B cell (primary cell): ENCODE results near the gene CBLB. TPM values are rescaled to one million over a fixed set of nuclear protein-coding genes. Genes with fewer than 3 reads are reported as not detected.

Experiments used
- ATAC-seq: fragments of 200-7000 bp; cut with Tn5 transposase; one replicate; pipeline ENCODE4 v1.10.0; 2021; ENCODE audit warnings: low read depth, mild to moderate bottlenecking, moderate number of reproducible peaks, moderate library complexity
- CTCF ChIA-PET: fragments of 350-600 bp; sonication (Branson Sonifier 250); formaldehyde crosslinking; loops from one replicate; lab custom pipeline; 2021; ENCODE audit warnings: antibody characterized with exemption, inconsistent platforms; lab: Charles Lee
- POLR2A ChIA-PET: fragments of 350-600 bp; sonication (Branson Sonifier 250); formaldehyde crosslinking; loops from one replicate; lab custom pipeline; 2021; ENCODE audit warnings: antibody characterized with exemption; lab: Charles Lee
- DNase-seq: peaks from one replicate; pipeline ENCODE4 v3.0.0; 2013
- H2AFZ ChIP-seq: 2 replicates; pipeline ENCODE4 v1.6.1; 2012; ENCODE audit warnings: mild to moderate bottlenecking, low read depth, low read length; ENCODE audit not compliant: insufficient read depth, poor library complexity, severe bottlenecking
- H3K27ac ChIP-seq, 2 donors: 1 replicate in 1 of 2; 2 replicates in 1 of 2; pipeline ENCODE4 v1.5.1; 2012 to 2013; ENCODE audit warnings: low read length in 2 of 2, mild to moderate bottlenecking in 2 of 2, moderate library complexity in 1 of 2
- H3K27me3 ChIP-seq, 4 experiments: fragments of 200-600 bp in 1 of 4; sonication (generic) in 1 of 4; replicated peaks in 1 of 4; 1 replicate in 2 of 4; 2 replicates in 2 of 4; pipeline versions ENCODE4 v1.6.1 to v1.7.0; 2013 to 2016; ENCODE audit warnings: low read length in 3 of 4, mild to moderate bottlenecking in 2 of 4, mixed read lengths in 1 of 4, moderate library complexity in 1 of 4; ENCODE audit not compliant: insufficient read depth in 4 of 4, control insufficient read depth in 3 of 4; ENCODE audit errors: control extremely low read depth in 1 of 4
- H3K36me3 ChIP-seq, 2 experiments: replicated peaks in 1 of 2; 1 replicate in 1 of 2; 2 replicates in 1 of 2; pipeline versions ENCODE4 v1.6.1 to v1.7.1; 2013; ENCODE audit warnings: low read length in 1 of 2; ENCODE audit not compliant: insufficient read depth in 2 of 2, control insufficient read depth in 1 of 2; ENCODE audit errors: control extremely low read depth in 1 of 2, extremely low read depth in 1 of 2
- H3K4me1 ChIP-seq, 2 donors: fragments of 200-600 bp in 1 of 2; sonication (generic) in 1 of 2; 1 replicate in 1 of 2; 2 replicates in 1 of 2; pipeline versions ENCODE4 v1.5.1 to v1.6.1; 2013 to 2017; ENCODE audit warnings: low read length in 2 of 2; ENCODE audit not compliant: control insufficient read depth in 2 of 2, insufficient read depth in 2 of 2
- H3K4me2 ChIP-seq: replicated peaks from 2 replicates; pipeline ENCODE3; 2012; ENCODE audit warnings: mild to moderate bottlenecking, low read depth, low read length; ENCODE audit not compliant: poor library complexity, severe bottlenecking
- H3K4me3 ChIP-seq, 5 experiments: fragments of 200-600 bp in 1 of 5; sonication (generic) in 1 of 5; 1 replicate in 3 of 5; 2 replicates in 2 of 5; pipeline versions ENCODE4 v1.5.1 to v1.7.0; 2011 to 2016; ENCODE audit warnings: low read length in 4 of 5, mild to moderate bottlenecking in 4 of 5, low read depth in 2 of 5, control low read depth in 1 of 5, moderate library complexity in 1 of 5; ENCODE audit not compliant: insufficient read depth in 1 of 5; ENCODE audit errors: control extremely low read depth in 1 of 5, extremely low read depth in 1 of 5
- H3K79me2 ChIP-seq: fragments of 200-600 bp; sonication (generic); one replicate; pipeline ENCODE4 v1.6.0; 2016; ENCODE audit warnings: low read length; ENCODE audit not compliant: control insufficient read depth, insufficient read depth
- H3K9ac ChIP-seq: fragments of 200-600 bp; sonication (generic); 2 replicates; pipeline ENCODE4 v1.6.1; 2017; ENCODE audit warnings: mild to moderate bottlenecking, low read length, moderate library complexity
- H3K9me3 ChIP-seq, 3 donors: one replicate each; pipeline versions ENCODE4 v1.6.1 to v1.7.1; 2013; ENCODE audit warnings: low read length in 2 of 3; ENCODE audit not compliant: control insufficient read depth in 2 of 3, insufficient read depth in 1 of 3; ENCODE audit errors: control extremely low read depth in 1 of 3
- H4K20me1 ChIP-seq: 2 replicates; pipeline ENCODE4 v1.6.0; 2012; ENCODE audit warnings: mild to moderate bottlenecking, low read length; ENCODE audit not compliant: insufficient read depth, control insufficient read depth, poor library complexity, severe bottlenecking
- H3K27ac Mint-ChIP-seq: one replicate; pipeline ENCODE4 v1.8.0; 2021; ENCODE audit warnings: mixed read lengths
- H3K27me3 Mint-ChIP-seq: one replicate; pipeline ENCODE4 v1.8.0; 2021; ENCODE audit warnings: mixed read lengths
- H3K4me1 Mint-ChIP-seq: one replicate; pipeline ENCODE4 v1.8.0; 2021; ENCODE audit warnings: mixed read lengths
- H3K4me3 Mint-ChIP-seq: one replicate; pipeline ENCODE4 v1.8.0; 2021; ENCODE audit warnings: mixed read lengths
- H3K9me3 Mint-ChIP-seq: one replicate; pipeline ENCODE4 v1.8.0; 2022; ENCODE audit warnings: mixed read lengths; ENCODE audit not compliant: insufficient read depth
- CTCF ChIP-seq: fragments of 200-600 bp; IDR thresholded peaks from one replicate; pipeline ENCODE4 v1.8.0; 2022; ENCODE audit warnings: antibody characterized with exemption, mild to moderate bottlenecking
- EZH2 ChIP-seq: IDR thresholded peaks from 2 replicates; pipeline ENCODE4 v1.6.1; 2012; ENCODE audit warnings: borderline replicate concordance, low read depth, mild to moderate bottlenecking, moderate library complexity, low read length; ENCODE audit not compliant: insufficient read depth, poor library complexity, severe bottlenecking
- WGBS: methylation state at CpG from one replicate; pipeline ENCODE4 v1.1.5; 2013; ENCODE audit warnings: missing lambda C conversion rate; ENCODE audit not compliant: insufficient coverage; 5-methylcytosine and 5-hydroxymethylcytosine counted together
- intact Hi-C: fragments of 100-400 bp; cut with micrococcal nuclease; formaldehyde crosslinking; loops from one replicate; pipeline ENCODE4 v1.10.0; 2022
- polyA plus RNA-seq: library from polyadenylated mRNA; depleted of rRNA; stranded (reverse); fragments of >200 nt; gene quantifications from 2 replicates; pipeline ENCODE4 v1.2.3, GENCODE V29; 2012
- total RNA-seq, 2 donors: library from RNA; stranded (reverse); fragments of 120-200 nt in 1 of 2; gene quantifications; 1 replicate in 1 of 2; 2 replicates in 1 of 2; pipeline versions ENCODE4 v1.2.3 to v1.2.4, GENCODE V29; 2013 to 2022

The CBLB gene
- total and polyA plus RNA-seq, 2 donors (not counting 1 experiment from before 2014, with no cell fraction given), result 19.0 to 135 TPM

GRCh38 chr3:105856605-105857004 lies 12.2 kb downstream of the CBLB start:
- H3K4me2 ChIP-seq, result peak overlapping the region; percentile 4
- DNase-seq (no peak), ATAC-seq (no peak)
- H3K9ac ChIP-seq, result no peak overlapping the region
- intact Hi-C loops, result no loop called here
- Mint-ChIP-seq H3K4me1 (peaks cover 48% of the 10 kb centered on the region), H3K27ac (no peak overlapping the region), H3K4me3 (no peak overlapping the region), H3K27me3 (no peaks in the 10 kb centered on the region), H3K9me3 (no peaks in the 10 kb centered on the region)
- no CpG with 5 or more reads among the region's 2 CpGs for WGBS
- H3K27me3 ChIP-seq, result no peaks in the 10 kb centered on the region
- no peak for TF ChIP-seq CTCF
- ChIA-PET CTCF (no interaction called here), POLR2A (no interaction called here)
- no peak overlapping the region for H3K27ac ChIP-seq
- H3K79me2 ChIP-seq, result peaks cover 65% of the 10 kb centered on the region
- H4K20me1 ChIP-seq, result no peaks in the 10 kb centered on the region
- no peak overlapping the region for H2AFZ ChIP-seq
- H3K9me3 ChIP-seq, result peaks cover 0 to 4% (median 0%) of the 10 kb centered on the region in 3 donors
- H3K4me3 ChIP-seq, result no peak overlapping the region
- peaks cover 5 to 18% of the 10 kb centered on the region in 2 experiments for H3K36me3 ChIP-seq
- H3K4me1 ChIP-seq, result peaks cover 37 to 50% of the 10 kb centered on the region in 2 donors

GRCh38 chr3:105853801-105854432 lies 14.9 kb downstream of the CBLB start:
- Histone ChIP-seq H3K27ac (peak overlapping the region; percentile 94 to 95), H3K27me3 (no peaks in the 10 kb centered on the region), H4K20me1 (no peaks in the 10 kb centered on the region), H3K9ac (peak overlapping the region; percentile 12), H3K36me3 (peaks cover 9 to 12% of the 10 kb centered on the region in 2 experiments), H3K4me3 (peak overlapping the region in 1 of 5 experiments; percentile 5), H3K4me1 (peaks cover 43 to 49% of the 10 kb centered on the region in 2 donors), H2AFZ (peak overlapping the region; percentile 34), H3K4me2 (peak overlapping the region; percentile 50), H3K79me2 (peaks cover 67% of the 10 kb centered on the region), H3K9me3 (peaks cover 0 to 4% (median 0%) of the 10 kb centered on the region in 3 donors)
- Mint-ChIP-seq H3K4me1 (peaks cover 53% of the 10 kb centered on the region), H3K9me3 (no peaks in the 10 kb centered on the region), H3K27ac (peak overlapping the region; percentile 97), H3K27me3 (no peaks in the 10 kb centered on the region), H3K4me3 (peak overlapping the region; percentile 74)
- intact Hi-C loops, result loop anchor here (1.0 to 2.0 kb wide), 3 partner anchors 8 to 55 kb away; partner anchors contain the start of gene CBLB
- ATAC-seq (peak; percentile 99), DNase-seq (peak; percentile 91)
- WGBS, result 0% methylated on average over 3 of the region's 7 CpGs
- TF ChIP-seq CTCF (peak; percentile 20), EZH2 (no peak)
- CTCF ChIA-PET, result interaction anchor here (0.8 to 4.4 kb wide), 3 partner anchors 14 to 23 kb away, joined by 3 to 17 read pairs (median 3); no protein-coding TSS in a partner anchor
- POLR2A ChIA-PET, result interaction anchor here (0.7 to 1.1 kb wide), 3 partner anchors 10 to 29 kb away, joined by 3 read pairs; no protein-coding TSS in a partner anchor
